Peyer's patch (tissue), 4 donors: Measurements from ENCODE around the gene ELMO1.

Experiments
- POLR2A ChIP-seq, 2 donors: fragments of 450-650 bp; IDR thresholded peaks; one replicate each; pipeline ENCODE4 v1.5.1; 2017; ENCODE audit warnings: antibody characterized with exemption in 2 of 2, mild to moderate bottlenecking in 2 of 2, moderate library complexity in 2 of 2
- TF ChIP-seq, protein P1 (sequence below), 6 experiments: fragments of 450-650 bp in 4 of 6; fragments of 200-600 bp in 2 of 6; sonication (generic) in 1 of 6; IDR thresholded peaks; one replicate each; pipeline ENCODE4 v1.5.1; 2017 to 2019; ENCODE audit warnings: antibody characterized with exemption in 6 of 6, mild to moderate bottlenecking in 3 of 6, moderate library complexity in 1 of 6

DNA sequence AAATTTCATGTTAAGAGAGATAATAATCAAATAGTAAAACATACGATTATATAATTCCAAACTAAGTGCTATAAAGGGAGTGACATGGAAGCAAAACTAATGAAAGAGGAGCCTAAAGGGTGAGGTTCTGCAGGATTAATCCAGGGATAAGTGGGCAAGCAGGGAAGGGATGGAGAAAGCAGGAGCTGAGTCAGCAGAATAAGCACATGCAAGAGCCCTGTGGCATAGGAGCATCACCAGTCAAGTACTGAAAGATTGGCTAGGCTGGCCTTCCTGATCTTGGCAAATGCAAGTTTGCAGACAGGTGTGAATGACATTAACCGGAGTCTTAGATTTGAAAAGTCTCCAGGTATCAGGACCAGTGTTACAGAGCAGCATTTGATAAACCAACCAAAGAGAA, 336.4 kb downstream of the ELMO1 start:
- TF ChIP-seq, protein P1, sequence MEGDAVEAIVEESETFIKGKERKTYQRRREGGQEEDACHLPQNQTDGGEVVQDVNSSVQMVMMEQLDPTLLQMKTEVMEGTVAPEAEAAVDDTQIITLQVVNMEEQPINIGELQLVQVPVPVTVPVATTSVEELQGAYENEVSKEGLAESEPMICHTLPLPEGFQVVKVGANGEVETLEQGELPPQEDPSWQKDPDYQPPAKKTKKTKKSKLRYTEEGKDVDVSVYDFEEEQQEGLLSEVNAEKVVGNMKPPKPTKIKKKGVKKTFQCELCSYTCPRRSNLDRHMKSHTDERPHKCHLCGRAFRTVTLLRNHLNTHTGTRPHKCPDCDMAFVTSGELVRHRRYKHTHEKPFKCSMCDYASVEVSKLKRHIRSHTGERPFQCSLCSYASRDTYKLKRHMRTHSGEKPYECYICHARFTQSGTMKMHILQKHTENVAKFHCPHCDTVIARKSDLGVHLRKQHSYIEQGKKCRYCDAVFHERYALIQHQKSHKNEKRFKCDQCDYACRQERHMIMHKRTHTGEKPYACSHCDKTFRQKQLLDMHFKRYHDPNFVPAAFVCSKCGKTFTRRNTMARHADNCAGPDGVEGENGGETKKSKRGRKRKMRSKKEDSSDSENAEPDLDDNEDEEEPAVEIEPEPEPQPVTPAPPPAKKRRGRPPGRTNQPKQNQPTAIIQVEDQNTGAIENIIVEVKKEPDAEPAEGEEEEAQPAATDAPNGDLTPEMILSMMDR (IDR thresholded peaks at IDR 0.05), result no peak
- no peak for TF ChIP-seq POLR2A (IDR thresholded peaks at IDR 0.05)
